ENCODE results near the gene SCP2.

DNA sequence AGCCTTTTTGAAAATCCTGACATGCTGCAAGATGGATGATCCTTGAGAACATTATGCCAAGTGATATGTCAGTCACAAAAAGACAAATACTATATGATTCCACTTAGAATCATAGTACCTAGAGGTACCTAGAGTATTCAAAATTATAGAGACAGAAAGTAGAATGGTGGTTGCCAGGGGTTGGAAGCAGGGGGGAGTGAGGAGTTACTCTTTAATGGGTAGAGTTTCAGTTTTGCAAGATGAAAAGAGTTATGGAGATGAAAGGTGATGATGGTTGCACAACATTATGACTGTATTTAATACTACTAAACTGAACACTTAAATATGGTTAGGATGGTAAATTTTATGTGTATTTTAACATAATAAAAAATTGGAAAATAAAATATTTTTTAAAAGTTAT is 97.0 kb downstream of the SCP2 start:
- TF ChIP-seq REST (IDR thresholded peaks at IDR 0.05; ENCODE audit: insufficient replicate concordance, low read depth) = no peak
- TF ChIP-seq POLR2AphosphoS5 (IDR thresholded peaks at IDR 0.05; ENCODE audit: low read depth) = no peak
- TF ChIP-seq, protein P1, sequence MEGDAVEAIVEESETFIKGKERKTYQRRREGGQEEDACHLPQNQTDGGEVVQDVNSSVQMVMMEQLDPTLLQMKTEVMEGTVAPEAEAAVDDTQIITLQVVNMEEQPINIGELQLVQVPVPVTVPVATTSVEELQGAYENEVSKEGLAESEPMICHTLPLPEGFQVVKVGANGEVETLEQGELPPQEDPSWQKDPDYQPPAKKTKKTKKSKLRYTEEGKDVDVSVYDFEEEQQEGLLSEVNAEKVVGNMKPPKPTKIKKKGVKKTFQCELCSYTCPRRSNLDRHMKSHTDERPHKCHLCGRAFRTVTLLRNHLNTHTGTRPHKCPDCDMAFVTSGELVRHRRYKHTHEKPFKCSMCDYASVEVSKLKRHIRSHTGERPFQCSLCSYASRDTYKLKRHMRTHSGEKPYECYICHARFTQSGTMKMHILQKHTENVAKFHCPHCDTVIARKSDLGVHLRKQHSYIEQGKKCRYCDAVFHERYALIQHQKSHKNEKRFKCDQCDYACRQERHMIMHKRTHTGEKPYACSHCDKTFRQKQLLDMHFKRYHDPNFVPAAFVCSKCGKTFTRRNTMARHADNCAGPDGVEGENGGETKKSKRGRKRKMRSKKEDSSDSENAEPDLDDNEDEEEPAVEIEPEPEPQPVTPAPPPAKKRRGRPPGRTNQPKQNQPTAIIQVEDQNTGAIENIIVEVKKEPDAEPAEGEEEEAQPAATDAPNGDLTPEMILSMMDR (IDR thresholded peaks at IDR 0.05; ENCODE audit: insufficient read depth, low read length) = no peak
- TF ChIP-seq GABPA (IDR thresholded peaks at IDR 0.05; ENCODE audit: low read depth) = no peak
- TF ChIP-seq SPI1 (IDR thresholded peaks at IDR 0.05; ENCODE audit: borderline replicate concordance, low read depth) = no peak

Measured in HL-60 (cell line).